HG02970 (cell line): ENCODE measurements around the gene WARS2.

Experiments
- ATAC-seq: cut with Tn5 transposase; IDR thresholded peaks from one replicate; pipeline ENCODE4 v1.9.1; 2021; ENCODE audit warnings: mild to moderate bottlenecking, moderate library complexity, moderate number of reproducible peaks; ENCODE audit not compliant: unreplicated experiment, low FRiP score

Gene WARS2

GRCh38 chr1:119002028-119002686 lies 138.3 kb downstream of the WARS2 start:
- no peak for ATAC-seq

- ATAC-seq = no peak
These were observed 139.0 kb downstream of the WARS2 start for GRCh38 chr1:119001181-119002027.

- ATAC-seq = no peak
These were observed 139.9 kb downstream of the WARS2 start for GRCh38 chr1:119000371-119001180.

DNA sequence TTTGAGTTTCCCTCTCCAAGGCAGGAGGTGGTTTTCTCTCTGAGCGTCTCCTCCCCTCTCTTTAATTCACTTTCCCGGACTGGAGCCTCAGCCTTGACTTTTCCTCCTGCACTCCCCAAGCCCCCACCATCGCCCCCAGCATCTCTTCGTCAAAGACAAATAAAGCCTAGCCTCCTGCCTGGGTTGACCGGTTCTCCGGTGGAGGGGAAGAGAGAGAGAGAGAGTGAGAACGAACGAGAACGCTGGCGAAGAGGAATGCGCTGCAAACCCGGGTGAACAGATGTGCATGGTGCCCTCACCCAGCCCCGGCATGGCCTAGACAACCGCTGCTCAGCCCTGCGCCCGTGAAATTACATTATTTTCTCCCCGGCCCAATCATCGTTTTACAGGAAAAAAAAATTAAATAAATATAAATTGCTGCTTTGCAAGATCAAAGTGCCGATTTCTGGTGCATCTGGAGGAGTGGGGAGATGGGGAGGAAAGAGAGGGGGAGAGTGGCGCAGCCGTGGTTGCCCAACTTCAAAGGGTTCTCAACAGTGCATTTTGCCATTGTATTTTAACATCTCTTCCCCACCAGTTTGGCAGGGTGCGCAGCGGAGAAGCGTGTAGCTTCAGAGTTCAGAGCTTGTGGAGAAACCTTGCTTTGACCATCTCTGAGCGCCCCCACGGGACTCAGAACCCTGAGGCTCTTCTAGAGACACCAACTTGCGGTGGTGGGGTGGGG lies 140.9 kb downstream of the WARS2 start:
- ATAC-seq = no peak

DNA sequence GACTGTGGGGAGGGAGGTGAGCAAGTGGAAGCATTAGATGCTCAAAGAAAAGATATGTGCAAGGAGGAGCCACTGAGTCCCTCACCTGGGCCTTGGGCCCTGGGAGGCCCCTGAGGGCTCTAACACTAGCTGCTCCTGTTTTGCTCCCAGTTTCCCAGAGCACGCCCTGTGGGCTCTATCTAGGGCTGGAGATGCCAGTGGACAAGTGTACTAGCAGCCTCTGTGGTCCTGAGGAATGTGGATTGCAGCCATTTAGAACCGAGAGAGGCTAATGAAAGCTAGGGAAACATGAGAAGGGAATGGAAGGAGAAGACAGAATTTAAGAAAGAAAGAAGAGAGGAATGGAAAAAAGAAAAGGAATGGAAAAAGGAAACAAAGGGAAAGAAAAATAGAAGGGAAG lies 142.3 kb downstream of the WARS2 start:
- ATAC-seq = no peak

DNA sequence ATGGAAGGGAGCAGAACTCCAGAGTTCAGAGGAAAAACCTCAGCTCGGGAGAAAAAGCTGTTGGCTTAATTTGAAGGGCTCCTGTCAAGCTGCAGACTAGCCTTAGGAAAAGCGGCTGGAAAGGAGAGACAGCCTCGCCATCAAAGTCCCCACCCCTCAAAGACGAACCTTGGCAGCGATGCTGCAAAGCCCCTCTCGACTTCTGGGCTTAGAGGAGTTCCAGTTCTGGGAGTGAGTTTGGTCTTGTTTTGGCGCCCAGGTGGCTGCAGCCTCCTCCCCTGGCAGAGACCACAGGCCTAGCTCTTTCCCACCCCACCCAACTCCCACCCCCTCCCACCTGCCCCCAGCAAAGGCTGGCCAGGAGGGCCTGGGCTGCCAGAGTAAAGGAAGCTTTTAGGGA lies 143.2 kb downstream of the WARS2 start:
- no peak for ATAC-seq

DNA sequence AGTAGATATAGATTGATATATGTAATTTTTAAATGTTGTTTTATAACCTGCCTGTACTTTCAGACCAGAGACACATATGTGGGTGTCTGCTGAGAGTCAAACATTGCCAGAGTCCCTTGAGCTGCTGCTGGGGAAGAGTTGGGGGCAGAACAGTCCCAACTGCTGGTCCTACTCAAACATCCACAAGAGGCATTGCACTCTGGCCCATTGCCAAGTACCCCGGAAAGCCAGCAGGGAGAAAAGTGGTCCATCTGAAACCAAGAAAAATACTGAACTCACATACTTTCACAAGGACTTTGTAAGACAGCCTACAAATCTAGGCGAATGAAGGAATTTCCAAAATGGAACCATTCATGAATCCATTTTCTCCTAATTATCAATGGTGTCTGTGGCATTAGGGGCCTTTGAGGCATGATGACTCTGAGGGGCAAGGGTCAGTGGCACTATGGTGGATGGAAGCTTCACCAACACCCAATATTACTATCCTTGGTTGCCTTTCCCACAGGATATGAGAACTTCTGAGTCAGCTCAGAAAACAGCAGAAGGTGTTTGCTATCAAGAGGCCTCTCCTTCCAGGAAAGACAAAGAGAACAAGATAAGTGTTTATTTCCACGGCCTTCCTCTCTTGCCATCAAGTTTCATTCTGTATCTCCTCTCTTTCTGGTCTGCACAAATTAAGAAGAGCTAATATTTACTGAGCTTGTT lies 145.0 kb downstream of the WARS2 start:
- ATAC-seq = no peak

GRCh38 chr1:118993700-118994026 lies 146.8 kb downstream of the WARS2 start:
- no peak for ATAC-seq

DNA sequence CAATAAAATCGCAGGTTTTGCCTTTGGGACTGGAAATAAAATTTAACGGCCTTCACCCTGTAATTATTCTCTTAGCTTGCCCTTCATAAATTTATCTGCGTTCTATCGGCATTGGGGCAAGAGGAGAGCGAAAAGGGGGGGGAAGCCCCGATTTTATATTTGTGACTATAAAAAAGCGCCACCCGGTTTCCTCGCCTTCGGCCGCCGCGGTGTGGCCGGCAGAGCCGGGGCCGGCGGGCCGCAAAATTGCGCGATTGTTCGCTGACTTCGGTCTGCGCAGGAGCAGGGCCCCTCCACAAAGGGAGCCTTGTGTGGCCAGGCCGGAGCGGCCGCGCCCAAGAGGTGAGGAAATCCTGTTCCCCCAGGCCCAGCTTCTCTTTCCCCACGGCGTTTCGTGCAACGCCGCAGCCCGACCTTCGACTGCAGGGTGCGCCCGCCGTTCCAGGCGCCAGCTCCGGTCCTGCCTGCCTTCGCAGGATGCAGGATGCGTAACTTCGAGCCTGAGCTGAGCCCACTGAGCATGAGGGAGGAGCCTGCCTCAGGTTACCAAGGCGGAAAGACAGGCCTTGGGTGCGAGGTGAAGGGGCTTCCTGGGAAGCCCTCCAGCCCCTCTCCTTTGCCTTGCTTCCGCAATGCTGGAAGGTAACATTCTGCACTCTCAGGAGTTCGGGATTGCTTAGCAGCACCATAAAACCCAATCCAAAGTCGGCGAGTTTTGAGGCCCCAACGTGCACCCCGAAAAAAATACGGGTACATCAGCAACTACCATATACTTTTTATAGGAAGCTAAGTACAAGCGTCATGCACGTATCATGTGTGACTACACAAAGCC lies 147.4 kb downstream of the WARS2 start:
- ATAC-seq = no peak

GRCh38 chr1:118992237-118992825 lies 148.1 kb downstream of the WARS2 start:
- no peak for ATAC-seq

DNA sequence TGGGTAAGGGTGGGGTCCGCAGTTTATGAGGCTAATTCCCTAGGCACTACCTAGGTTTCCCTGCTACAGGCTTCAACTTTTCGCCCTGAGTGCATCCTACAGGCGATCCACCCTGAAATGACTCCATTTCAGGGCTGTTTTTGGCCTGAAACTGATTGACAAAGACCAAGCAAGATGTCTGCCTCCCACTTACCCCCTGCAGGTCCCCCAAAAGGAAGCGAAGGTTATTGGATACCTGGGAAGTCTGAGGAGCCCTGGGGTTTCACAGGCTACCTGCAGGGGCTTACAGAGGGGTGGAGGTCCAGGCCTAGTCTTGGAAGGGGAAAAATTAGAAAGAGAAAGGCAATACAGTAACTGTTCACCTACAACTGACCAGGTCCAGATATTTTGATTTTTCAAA lies 149.0 kb downstream of the WARS2 start:
- no peak for ATAC-seq

GRCh38 chr1:118990513-118991152 lies 149.8 kb downstream of the WARS2 start:
- no peak for ATAC-seq

DNA sequence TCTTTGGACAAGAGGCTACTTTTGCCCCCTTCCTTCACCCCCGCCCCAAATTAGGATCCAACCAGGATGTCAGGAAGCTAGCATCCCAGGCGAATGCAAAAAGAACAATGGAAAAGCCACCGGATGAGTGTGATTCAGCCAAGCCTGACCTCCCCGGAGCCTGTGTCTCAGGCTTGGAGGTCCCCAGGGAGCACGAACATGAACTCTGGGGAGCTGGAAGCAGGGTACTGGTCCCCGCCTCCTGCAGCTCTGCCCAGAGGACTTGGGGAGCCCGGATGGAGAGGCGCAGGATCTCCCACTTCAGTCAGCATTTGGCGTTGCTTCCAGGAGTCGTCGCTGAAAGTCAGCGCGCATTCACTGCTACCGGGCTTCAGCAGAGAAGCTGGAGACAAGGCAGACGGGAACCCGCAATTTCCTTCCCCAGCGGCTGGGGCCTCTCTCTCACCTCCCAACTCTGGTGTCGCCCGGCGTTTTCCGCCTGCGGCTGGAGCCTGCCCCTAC lies 150.5 kb downstream of the WARS2 start:
- no peak for ATAC-seq

GRCh38 chr1:118989006-118989815 lies 151.2 kb downstream of the WARS2 start:
- no peak for ATAC-seq

- ATAC-seq = no peak
These were observed 152.1 kb downstream of the WARS2 start, which contains the start of gene TBX15 for GRCh38 chr1:118988186-118989005. TSS of gene TBX15 (minus strand) at chr1:118988343. CDS start at chr1:118987795, 548 bp downstream.

- ATAC-seq = no peak
These were observed 152.8 kb downstream of the WARS2 start for GRCh38 chr1:118987468-118988185.
